Activated B cell treated with CpG ODN at 0.5 μM for 24 hours (primary cell): ENCODE measurements around the gene NOTUM. TPM values are rescaled to one million over a fixed set of nuclear protein-coding genes. Genes with fewer than 3 reads are reported as not detected.

Source experiments
- ATAC-seq: fragments of 200-7000 bp; cut with Tn5 transposase; one replicate; pipeline ENCODE4 v1.10.0; 2021; ENCODE audit warnings: low read depth, mild to moderate bottlenecking, moderate library complexity
- CTCF ChIA-PET: fragments of 350-600 bp; sonication (Branson Sonifier 250); formaldehyde crosslinking; loops from one replicate; lab custom pipeline; 2021; ENCODE audit warnings: antibody characterized with exemption; lab: Charles Lee
- POLR2A ChIA-PET: fragments of 350-600 bp; sonication (Branson Sonifier 250); formaldehyde crosslinking; loops from one replicate; lab custom pipeline; 2021; ENCODE audit warnings: antibody characterized with exemption; lab: Charles Lee
- DNase-seq: peaks from one replicate; pipeline ENCODE4 v3.0.0; 2022
- H3K27ac Mint-ChIP-seq: one replicate; pipeline ENCODE4 v1.8.0; 2020; ENCODE audit warnings: mixed read lengths
- H3K27me3 Mint-ChIP-seq: one replicate; pipeline ENCODE4 v1.8.0; 2021; ENCODE audit warnings: mixed read lengths
- H3K36me3 Mint-ChIP-seq: one replicate; pipeline ENCODE4 v1.8.0; 2021; ENCODE audit warnings: low read depth, mixed read lengths
- H3K4me1 Mint-ChIP-seq: one replicate; pipeline ENCODE4 v1.8.0; 2021; ENCODE audit warnings: mixed read lengths
- H3K4me3 Mint-ChIP-seq: one replicate; pipeline ENCODE4 v1.8.0; 2020; ENCODE audit warnings: mild to moderate bottlenecking, mixed read lengths
- H3K9me3 Mint-ChIP-seq: one replicate; pipeline ENCODE4 v1.8.0; 2020; ENCODE audit warnings: mixed read lengths
- intact Hi-C: fragments of 100-400 bp; cut with micrococcal nuclease; formaldehyde crosslinking; loops from one replicate; pipeline ENCODE4 v1.15.1; 2024
- total RNA-seq: library from RNA; stranded (reverse); gene quantifications from 2 replicates; pipeline ENCODE4 v1.2.3, GENCODE V29; 2022
- TF ChIP-seq, protein P1 (sequence below): fragments of 200-600 bp; IDR thresholded peaks from one replicate; pipeline ENCODE4 v1.8.0; 2022; ENCODE audit warnings: antibody characterized with exemption, mild to moderate bottlenecking

The NOTUM gene
- total RNA-seq, 1 donor from 2014 or later, result not detected

DNA sequence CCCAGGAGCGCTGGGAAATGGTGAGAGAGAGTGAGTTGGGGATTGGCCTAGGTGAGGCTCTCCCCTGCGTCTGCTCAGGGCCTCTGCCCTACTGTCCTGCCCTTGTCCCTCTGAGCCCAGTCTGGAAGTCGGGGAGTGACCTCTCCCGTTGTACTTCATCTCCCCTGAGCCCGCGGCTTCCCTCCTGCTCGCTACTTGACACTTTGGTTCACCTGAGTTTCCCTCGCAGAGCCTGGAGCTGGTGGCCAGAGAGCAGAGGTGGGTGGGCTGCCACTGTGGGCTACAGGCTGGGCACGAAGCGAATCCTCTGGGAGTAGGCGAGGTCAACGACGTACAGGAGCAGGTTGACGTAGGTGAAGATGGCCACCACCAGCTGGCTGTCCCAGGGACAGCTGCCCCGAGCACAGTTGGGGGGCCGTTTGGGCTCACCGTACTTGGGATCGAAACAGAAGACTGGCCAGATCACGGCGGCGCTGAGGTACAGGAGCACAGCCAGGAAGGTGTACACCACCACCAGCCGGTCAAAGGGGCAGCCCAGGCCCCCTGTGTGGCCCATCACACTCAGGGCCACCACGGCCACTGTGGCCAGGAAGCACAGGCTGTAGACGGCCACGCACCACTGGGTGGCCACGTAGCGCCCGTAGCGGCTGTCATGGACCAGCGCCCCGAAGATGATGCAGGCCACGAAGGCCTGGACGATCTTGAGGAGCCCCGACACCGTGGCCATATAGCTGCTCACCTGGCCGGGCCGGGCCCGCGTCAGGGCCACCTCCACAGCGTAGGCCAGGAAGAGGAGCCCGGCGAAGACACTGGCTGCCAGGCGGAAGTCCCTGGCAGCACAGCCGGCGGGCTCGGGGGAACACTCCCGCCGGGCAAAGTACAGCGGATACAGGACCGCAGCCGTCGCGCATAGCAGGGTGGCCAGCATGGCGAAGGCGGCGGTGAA, 20.2 kb downstream of the NOTUM start:
- DNase-seq (no peak), ATAC-seq (no peak)
- CTCF ChIA-PET, result no interaction called here
- H3K27ac Mint-ChIP-seq, result no peak overlapping the region
- intact Hi-C loops, result no loop called here
- H3K9me3 Mint-ChIP-seq, result no peaks in the 10 kb centered on the region
- H3K4me1 Mint-ChIP-seq, result peaks cover 15% of the 10 kb centered on the region
- TF ChIP-seq, protein P1, sequence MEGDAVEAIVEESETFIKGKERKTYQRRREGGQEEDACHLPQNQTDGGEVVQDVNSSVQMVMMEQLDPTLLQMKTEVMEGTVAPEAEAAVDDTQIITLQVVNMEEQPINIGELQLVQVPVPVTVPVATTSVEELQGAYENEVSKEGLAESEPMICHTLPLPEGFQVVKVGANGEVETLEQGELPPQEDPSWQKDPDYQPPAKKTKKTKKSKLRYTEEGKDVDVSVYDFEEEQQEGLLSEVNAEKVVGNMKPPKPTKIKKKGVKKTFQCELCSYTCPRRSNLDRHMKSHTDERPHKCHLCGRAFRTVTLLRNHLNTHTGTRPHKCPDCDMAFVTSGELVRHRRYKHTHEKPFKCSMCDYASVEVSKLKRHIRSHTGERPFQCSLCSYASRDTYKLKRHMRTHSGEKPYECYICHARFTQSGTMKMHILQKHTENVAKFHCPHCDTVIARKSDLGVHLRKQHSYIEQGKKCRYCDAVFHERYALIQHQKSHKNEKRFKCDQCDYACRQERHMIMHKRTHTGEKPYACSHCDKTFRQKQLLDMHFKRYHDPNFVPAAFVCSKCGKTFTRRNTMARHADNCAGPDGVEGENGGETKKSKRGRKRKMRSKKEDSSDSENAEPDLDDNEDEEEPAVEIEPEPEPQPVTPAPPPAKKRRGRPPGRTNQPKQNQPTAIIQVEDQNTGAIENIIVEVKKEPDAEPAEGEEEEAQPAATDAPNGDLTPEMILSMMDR, result no peak
- H3K4me3 Mint-ChIP-seq, result no peak overlapping the region
- POLR2A ChIA-PET, result no interaction called here
- H3K27me3 Mint-ChIP-seq, result peaks cover 3% of the 10 kb centered on the region
- H3K36me3 Mint-ChIP-seq, result no peaks in the 10 kb centered on the region

DNA sequence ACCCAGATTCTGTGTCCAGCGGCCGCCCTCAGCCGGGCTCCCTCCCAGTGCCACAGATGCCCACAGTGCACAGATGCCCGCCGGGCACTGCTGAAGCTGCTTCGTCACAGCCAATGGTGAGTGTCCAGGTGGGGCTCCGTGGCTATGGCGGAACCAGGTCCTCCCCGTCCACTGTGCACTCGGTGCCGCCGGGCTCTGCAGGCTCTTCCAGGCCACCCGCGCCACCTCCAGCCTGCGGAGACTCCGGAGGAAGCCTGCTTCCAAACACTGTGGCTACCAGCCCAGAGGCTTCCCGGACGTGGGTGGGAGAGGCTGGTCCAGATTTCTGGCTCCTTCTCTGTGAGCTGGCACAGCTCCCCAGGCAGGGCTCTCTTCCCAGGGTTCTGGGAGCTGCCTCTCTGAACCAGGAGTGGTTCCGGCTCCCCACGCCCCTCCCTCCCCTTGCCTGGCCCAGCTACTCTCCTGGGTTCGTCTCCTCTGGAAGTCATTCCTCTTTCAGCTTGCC, 21.1 kb downstream of the NOTUM start:
- DNase-seq (no peak), ATAC-seq (no peak)
- H3K36me3 Mint-ChIP-seq, result no peaks in the 10 kb centered on the region
- peaks cover 17% of the 10 kb centered on the region for H3K4me1 Mint-ChIP-seq
- CTCF ChIA-PET, result no interaction called here
- peaks cover 3% of the 10 kb centered on the region for H3K27me3 Mint-ChIP-seq
- POLR2A ChIA-PET, result no interaction called here
- H3K9me3 Mint-ChIP-seq, result no peaks in the 10 kb centered on the region
- H3K27ac Mint-ChIP-seq, result no peak overlapping the region
- intact Hi-C loops, result loop anchor here (5.0 kb wide), 1 partner anchor 157 kb away; the partner anchor contains the start of gene FASN
- no peak overlapping the region for H3K4me3 Mint-ChIP-seq
- TF ChIP-seq, protein P1, result no peak

DNA sequence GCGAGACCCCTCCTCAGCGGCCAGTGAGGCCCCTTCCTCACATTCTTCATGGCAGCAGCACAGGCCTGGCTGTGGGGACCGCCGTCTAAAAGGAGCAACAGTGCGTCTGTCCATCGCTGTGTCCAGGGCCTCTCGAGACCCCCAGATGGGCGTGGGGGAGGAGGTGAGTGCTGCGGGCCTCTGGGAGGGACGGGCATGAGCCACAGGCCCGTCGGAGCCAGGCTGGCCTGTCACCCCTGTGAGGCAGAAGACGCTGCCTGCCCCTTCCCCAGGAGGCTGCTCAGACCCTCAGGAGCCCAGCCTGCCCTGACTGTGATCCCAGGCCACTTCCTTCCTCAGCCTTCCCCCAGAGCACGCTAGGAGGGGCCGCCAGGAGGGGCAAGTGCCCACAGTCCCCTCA, 21.8 kb downstream of the NOTUM start:
- no peaks in the 10 kb centered on the region for H3K36me3 Mint-ChIP-seq
- POLR2A ChIA-PET, result no interaction called here

DNA sequence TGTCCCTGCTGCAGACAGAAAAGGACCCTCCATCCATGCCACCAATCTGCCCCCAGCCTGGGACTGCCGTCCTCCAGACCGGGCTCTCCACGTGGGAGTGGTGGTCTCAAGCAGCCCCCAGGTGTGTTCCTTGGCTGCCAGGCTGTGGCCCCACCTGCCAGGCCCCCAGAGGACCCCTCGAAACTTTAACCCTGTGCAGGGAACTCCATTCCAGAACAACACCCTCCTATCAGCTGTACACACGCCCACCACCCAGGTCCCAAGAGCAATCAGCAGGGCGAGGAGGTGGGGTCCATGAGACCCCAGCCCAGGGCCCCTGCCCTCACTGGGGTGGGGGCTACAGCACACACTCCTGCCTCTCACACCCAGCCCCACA, 25.3 kb downstream of the NOTUM start:
- H3K4me3 Mint-ChIP-seq, result peak overlapping the region; percentile 53
- H3K27me3 Mint-ChIP-seq, result peaks cover 5% of the 10 kb centered on the region
- peaks cover 22% of the 10 kb centered on the region for H3K4me1 Mint-ChIP-seq
- TF ChIP-seq, protein P1, result no peak
- H3K36me3 Mint-ChIP-seq, result peaks cover 9% of the 10 kb centered on the region
- intact Hi-C loops, result loop anchor here (5.0 kb wide), 1 partner anchor 162 kb away; the partner anchor contains the start of gene FASN
- ChIA-PET POLR2A (interaction anchor here (0.5 kb wide), 1 partner anchor 59 kb away, joined by 5 read pairs; no protein-coding TSS in a partner anchor), CTCF (no interaction called here)
- DNase-seq, result no peak
- H3K27ac Mint-ChIP-seq, result no peak overlapping the region
- H3K9me3 Mint-ChIP-seq, result no peaks in the 10 kb centered on the region
- ATAC-seq, result no peak

More for the DNA sequence above, 21.8 kb downstream of the NOTUM start:
- ATAC-seq, result no peak
- Mint-ChIP-seq H3K9me3 (no peaks in the 10 kb centered on the region), H3K4me1 (peaks cover 17% of the 10 kb centered on the region), H3K27ac (no peak overlapping the region), H3K27me3 (peaks cover 3% of the 10 kb centered on the region), H3K4me3 (no peak overlapping the region)
- DNase-seq, result no peak
- intact Hi-C loops, result loop anchor here (5.0 kb wide), 1 partner anchor 158 kb away; the partner anchor contains the start of gene FASN
- TF ChIP-seq, protein P1, result no peak
- CTCF ChIA-PET, result no interaction called here
